Neuronal stem cell (in vitro differentiated cells): Measurements from ENCODE around the gene PCGF5.

Source experiments
- DNase-seq: peaks from one replicate; pipeline ENCODE4 v3.0.0-alpha.2; 2013; ENCODE audit warnings: low spot score
- H2AFZ ChIP-seq: one replicate; pipeline ENCODE4 v1.6.1; 2013; ENCODE audit warnings: mild to moderate bottlenecking, low read length, inconsistent platforms
- H2AK5ac ChIP-seq: 2 replicates; pipeline ENCODE4 v1.6.1; 2013; ENCODE audit warnings: low read depth, mild to moderate bottlenecking, inconsistent platforms, low read length, moderate library complexity, mixed read lengths
- H2BK120ac ChIP-seq: 2 replicates; pipeline ENCODE4 v1.6.1; 2013; ENCODE audit warnings: low read depth, mild to moderate bottlenecking, inconsistent platforms, low read length, moderate library complexity, mixed read lengths
- H2BK12ac ChIP-seq: one replicate; pipeline ENCODE4 v1.6.1; 2013; ENCODE audit warnings: low read length, inconsistent platforms
- H2BK15ac ChIP-seq: 2 replicates; pipeline ENCODE4 v1.6.1; 2013; ENCODE audit warnings: mild to moderate bottlenecking, low read length, inconsistent platforms, mixed read lengths
- H2BK5ac ChIP-seq: one replicate; pipeline ENCODE4 v1.6.1; 2013; ENCODE audit warnings: inconsistent platforms, mild to moderate bottlenecking, low read length, moderate library complexity
- H3K14ac ChIP-seq: one replicate; pipeline ENCODE4 v1.6.1; 2013; ENCODE audit warnings: low read length, inconsistent platforms
- H3K18ac ChIP-seq: 2 replicates; pipeline ENCODE4 v1.6.1; 2013; ENCODE audit warnings: low read length, inconsistent platforms
- H3K23ac ChIP-seq: 2 replicates; pipeline ENCODE4 v1.6.1; 2013; ENCODE audit warnings: low read depth, mild to moderate bottlenecking, mixed read lengths, low read length, inconsistent platforms; ENCODE audit not compliant: poor library complexity
- H3K27ac ChIP-seq: replicated peaks from 3 replicates; pipeline ENCODE4 v1.5.1; 2013; ENCODE audit warnings: low read length, inconsistent platforms
- H3K27me3 ChIP-seq, 3 experiments: 2 replicates each; pipeline ENCODE4 v1.6.1; 2013; ENCODE audit warnings: low read length in 3 of 3, mild to moderate bottlenecking in 2 of 3, inconsistent platforms in 1 of 3, low read depth in 1 of 3, mixed read lengths in 1 of 3, moderate library complexity in 1 of 3; ENCODE audit not compliant: control insufficient read depth in 3 of 3, insufficient read depth in 3 of 3
- H3K36me3 ChIP-seq, 2 donors: replicated peaks in 1 of 2; 2 replicates each; pipeline ENCODE4 v1.6.1; 2013; ENCODE audit warnings: low read length in 2 of 2; ENCODE audit not compliant: control insufficient read depth in 2 of 2, insufficient read depth in 2 of 2
- H3K4ac ChIP-seq: 2 replicates; pipeline ENCODE4 v1.6.1; 2013; ENCODE audit warnings: inconsistent platforms, mild to moderate bottlenecking, low read length, moderate library complexity
- H3K4me1 ChIP-seq, 2 donors: 1 replicate in 1 of 2; 2 replicates in 1 of 2; pipeline ENCODE4 v1.6.1; 2013; ENCODE audit warnings: low read length in 2 of 2, low read depth in 1 of 2; ENCODE audit not compliant: control insufficient read depth in 2 of 2, insufficient read depth in 1 of 2
- H3K4me2 ChIP-seq: one replicate; pipeline ENCODE4 v1.6.1; 2013; ENCODE audit warnings: mild to moderate bottlenecking, low read length, inconsistent platforms; ENCODE audit not compliant: insufficient read depth, poor library complexity, severe bottlenecking
- H3K4me3 ChIP-seq, 2 donors: 2 replicates each; pipeline ENCODE4 v1.5.1; 2013; ENCODE audit warnings: low read length in 2 of 2, mild to moderate bottlenecking in 2 of 2, inconsistent platforms in 1 of 2, moderate library complexity in 1 of 2
- H3K79me1 ChIP-seq: one replicate; pipeline ENCODE4 v1.6.1; 2013; ENCODE audit warnings: low read depth, mild to moderate bottlenecking, inconsistent platforms, low read length, moderate library complexity
- H3K9ac ChIP-seq: one replicate; pipeline ENCODE4 v1.6.1; 2013; ENCODE audit warnings: mild to moderate bottlenecking, low read depth, low read length, inconsistent platforms; ENCODE audit not compliant: poor library complexity
- H3K9me3 ChIP-seq, 2 donors: replicated peaks in 1 of 2; 2 replicates each; pipeline versions ENCODE3 to v1.6.1; 2013; ENCODE audit warnings: low read length in 2 of 2, mild to moderate bottlenecking in 2 of 2, inconsistent platforms in 1 of 2, low read depth in 1 of 2, mixed read lengths in 1 of 2, moderate library complexity in 1 of 2; ENCODE audit not compliant: control insufficient read depth in 2 of 2, insufficient read depth in 1 of 2
- H4K8ac ChIP-seq: one replicate; pipeline ENCODE4 v1.6.1; 2013; ENCODE audit warnings: low read depth, mild to moderate bottlenecking, inconsistent platforms, low read length, moderate library complexity
- H4K91ac ChIP-seq: one replicate; pipeline ENCODE4 v1.6.1; 2013; ENCODE audit warnings: low read length, low read depth, mild to moderate bottlenecking, inconsistent platforms; ENCODE audit not compliant: poor library complexity
- WGBS, 2 donors: extraction: QIAGEN DNeasy Blood & Tissue Kit; methylation state at CpG; one replicate each; pipeline ENCODE4 v1.1.7; 2013; ENCODE audit warnings: missing lambda C conversion rate in 2 of 2, mixed read lengths in 1 of 2; ENCODE audit not compliant: insufficient read length in 2 of 2, insufficient replicate concordance in 1 of 2; ENCODE audit errors: extremely low coverage in 2 of 2; 5-methylcytosine and 5-hydroxymethylcytosine counted together

PCGF5 gene

GRCh38 chr10:91312382-91312733, 91.9 kb downstream of the PCGF5 start:
- no peak overlapping the region for H4K91ac ChIP-seq
- no peak overlapping the region for H3K23ac ChIP-seq
- H3K18ac ChIP-seq: no peak overlapping the region
- H2BK12ac ChIP-seq: no peak overlapping the region
- H3K4me1 ChIP-seq: peaks cover 3 to 4% of the 10 kb centered on the region in 2 donors
- no peak for DNase-seq
- H2BK15ac ChIP-seq: no peak overlapping the region
- H3K4me3 ChIP-seq: no peak overlapping the region
- no peak overlapping the region for H3K4ac ChIP-seq
- peaks cover 0 to 10% (median 0%) of the 10 kb centered on the region in 3 experiments for H3K27me3 ChIP-seq
- no peak overlapping the region for H3K4me2 ChIP-seq
- H3K9ac ChIP-seq: no peak overlapping the region
- no peak overlapping the region for H2BK5ac ChIP-seq
- no CpG with 5 or more reads among the region's 2 CpGs for WGBS, 2 donors
- no peak overlapping the region for H4K8ac ChIP-seq
- no peaks in the 10 kb centered on the region for H3K36me3 ChIP-seq
- H2AK5ac ChIP-seq: no peak overlapping the region
- no peak overlapping the region for H2BK120ac ChIP-seq
- H3K27ac ChIP-seq: no peak overlapping the region
- no peaks in the 10 kb centered on the region for H3K9me3 ChIP-seq
- no peak overlapping the region for H2AFZ ChIP-seq
- no peaks in the 10 kb centered on the region for H3K79me1 ChIP-seq
- no peak overlapping the region for H3K14ac ChIP-seq

GRCh38 chr10:91313796-91314485, 93.5 kb downstream of the PCGF5 start:
- H3K4me1 ChIP-seq: peaks cover 3 to 4% of the 10 kb centered on the region in 2 donors
- H3K79me1 ChIP-seq: no peaks in the 10 kb centered on the region
- no CpG with 5 or more reads among the region's 6 CpGs for WGBS, 2 donors
- no peak overlapping the region for H3K4me3 ChIP-seq
- DNase-seq: no peak
- H3K27ac ChIP-seq: no peak overlapping the region
- H3K18ac ChIP-seq: no peak overlapping the region
- no peak overlapping the region for H2BK12ac ChIP-seq
- no peaks in the 10 kb centered on the region for H3K9me3 ChIP-seq
- no peak overlapping the region for H2AK5ac ChIP-seq
- no peak overlapping the region for H2BK15ac ChIP-seq
- H4K8ac ChIP-seq: no peak overlapping the region
- no peak overlapping the region for H2BK120ac ChIP-seq
- H4K91ac ChIP-seq: no peak overlapping the region
- H3K36me3 ChIP-seq: no peaks in the 10 kb centered on the region
- H3K9ac ChIP-seq: no peak overlapping the region
- peak overlapping the region; percentile 50 for H2AFZ ChIP-seq
- H3K4me2 ChIP-seq: no peak overlapping the region
- no peak overlapping the region for H3K4ac ChIP-seq
- peaks cover 0 to 10% (median 0%) of the 10 kb centered on the region in 3 experiments for H3K27me3 ChIP-seq
- no peak overlapping the region for H3K14ac ChIP-seq
- H2BK5ac ChIP-seq: no peak overlapping the region
- H3K23ac ChIP-seq: no peak overlapping the region

DNA sequence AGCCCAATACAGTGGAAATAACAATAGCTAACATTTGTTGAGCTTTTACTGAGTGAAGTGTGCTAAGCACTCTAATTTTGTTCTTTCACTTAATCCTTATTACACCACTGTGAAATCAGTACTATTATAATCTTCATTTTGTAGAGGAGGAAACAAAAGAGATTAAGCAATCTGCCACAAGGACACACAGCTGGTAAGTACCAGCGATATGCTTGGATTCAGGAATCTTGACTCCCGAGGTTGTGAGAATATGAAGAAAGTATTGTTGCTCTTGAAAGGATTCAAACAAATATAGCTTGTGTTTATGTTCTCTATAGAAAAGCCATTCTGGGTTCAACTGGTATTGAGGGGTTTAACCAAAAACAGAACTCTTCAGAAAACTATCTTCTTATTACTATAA, 96.0 kb downstream of the PCGF5 start:
- no peak overlapping the region for H2BK15ac ChIP-seq
- no peak overlapping the region for H2AK5ac ChIP-seq
- H3K14ac ChIP-seq: no peak overlapping the region
- no peak overlapping the region for H2AFZ ChIP-seq
- H3K27me3 ChIP-seq: peaks cover 0 to 2% (median 0%) of the 10 kb centered on the region in 3 experiments
- no peak overlapping the region for H3K4me2 ChIP-seq
- no peak for DNase-seq
- H2BK12ac ChIP-seq: no peak overlapping the region
- H4K8ac ChIP-seq: no peak overlapping the region
- H3K9me3 ChIP-seq: no peaks in the 10 kb centered on the region
- no peaks in the 10 kb centered on the region for H3K79me1 ChIP-seq
- H3K9ac ChIP-seq: no peak overlapping the region
- peaks cover 3 to 4% of the 10 kb centered on the region in 2 donors for H3K4me1 ChIP-seq
- no peak overlapping the region for H2BK5ac ChIP-seq
- no peak overlapping the region for H2BK120ac ChIP-seq
- H3K4me3 ChIP-seq: no peak overlapping the region
- H3K4ac ChIP-seq: no peak overlapping the region
- no peaks in the 10 kb centered on the region for H3K36me3 ChIP-seq
- no CpG with 5 or more reads among the region's 2 CpGs for WGBS, 2 donors
- H3K27ac ChIP-seq: no peak overlapping the region
- no peak overlapping the region for H3K18ac ChIP-seq
- H4K91ac ChIP-seq: no peak overlapping the region
- H3K23ac ChIP-seq: no peak overlapping the region

DNA sequence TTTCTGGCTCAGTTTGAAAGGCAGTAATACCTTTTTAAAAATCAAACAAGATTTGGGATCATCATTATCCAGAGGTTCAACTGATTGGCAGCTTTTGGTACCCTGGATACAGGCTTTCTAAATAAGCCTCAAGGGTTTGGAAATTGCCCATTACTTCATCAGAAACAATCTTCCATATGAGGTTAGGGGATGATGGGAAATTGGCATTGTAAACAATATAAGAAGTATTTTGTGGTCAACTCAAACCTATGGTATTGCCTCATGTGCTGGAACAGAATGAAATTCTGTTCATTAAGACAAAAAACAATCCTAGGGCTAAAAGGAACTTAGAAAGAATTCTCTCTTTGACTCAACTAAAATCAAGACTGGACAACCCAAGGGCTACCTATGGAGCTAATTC, 97.1 kb downstream of the PCGF5 start:
- Histone ChIP-seq H3K18ac (no peak overlapping the region), H3K9me3 (no peaks in the 10 kb centered on the region), H3K4me2 (no peak overlapping the region), H3K4me1 (peaks cover 3 to 4% of the 10 kb centered on the region in 2 donors), H2BK15ac (no peak overlapping the region), H2BK120ac (no peak overlapping the region), H3K23ac (no peak overlapping the region), H3K4ac (no peak overlapping the region), H3K27me3 (no peaks in the 10 kb centered on the region), H2BK12ac (no peak overlapping the region), H3K27ac (no peak overlapping the region), H2AK5ac (no peak overlapping the region), H2AFZ (no peak overlapping the region), H3K4me3 (no peak overlapping the region), H3K79me1 (no peaks in the 10 kb centered on the region), H2BK5ac (no peak overlapping the region), H4K91ac (no peak overlapping the region), H4K8ac (no peak overlapping the region), H3K14ac (no peak overlapping the region), H3K9ac (no peak overlapping the region), H3K36me3 (no peaks in the 10 kb centered on the region)
- no peak for DNase-seq
